Naive thymus-derived CD4-positive, alpha-beta T cell (primary cell): Measurements from ENCODE around the gene PEX5L. TPM values are rescaled to one million over a fixed set of nuclear protein-coding genes. Genes with fewer than 3 reads are reported as not detected.
"Not testable (repeated sequence)": the region's sequence is repeated elsewhere in the genome, so short reads cannot be mapped to it uniquely, and the experiment has no call there.

Experiments used
- ATAC-seq: fragments of 150-1000 bp; cut with Tn5 transposase; 2 replicates; pipeline ENCODE4 v1.10.0; 2021; ENCODE audit warnings: mild to moderate bottlenecking, moderate library complexity
- CTCF ChIA-PET: fragments of 350-600 bp; sonication (Branson Sonifier 250); formaldehyde crosslinking; loops from one replicate; lab custom pipeline; 2021; ENCODE audit warnings: antibody characterized with exemption; lab: Charles Lee
- POLR2A ChIA-PET: fragments of 350-600 bp; sonication (Branson Sonifier 250); formaldehyde crosslinking; loops from one replicate; lab custom pipeline; 2021; ENCODE audit warnings: antibody characterized with exemption, inconsistent platforms; lab: Charles Lee
- DNase-seq, 9 donors: peaks; one replicate each; pipeline versions ENCODE4 v3.0.0 to v3.0.0-alpha.2; 2020 to 2022; ENCODE audit warnings: mixed read lengths in 1 of 9
- H3K27ac ChIP-seq: one replicate; pipeline ENCODE4 v1.7.0; 2013; ENCODE audit warnings: mild to moderate bottlenecking, low read depth, low read length, moderate library complexity
- H3K27me3 ChIP-seq, 2 donors: one replicate each; pipeline ENCODE4 v1.7.0; 2013; ENCODE audit warnings: low read length in 2 of 2, mild to moderate bottlenecking in 2 of 2, moderate library complexity in 2 of 2; ENCODE audit not compliant: control insufficient read depth in 2 of 2, insufficient read depth in 2 of 2
- H3K36me3 ChIP-seq, 3 experiments: 1 replicate in 2 of 3; 2 replicates in 1 of 3; pipeline ENCODE4 v1.7.0; 2013; ENCODE audit warnings: low read length in 3 of 3, mild to moderate bottlenecking in 3 of 3, moderate library complexity in 1 of 3; ENCODE audit not compliant: insufficient read depth in 3 of 3, control insufficient read depth in 2 of 3
- H3K4me1 ChIP-seq, 2 donors: one replicate each; pipeline ENCODE4 v1.7.0; 2013; ENCODE audit warnings: low read length in 2 of 2, mild to moderate bottlenecking in 2 of 2, moderate library complexity in 1 of 2; ENCODE audit not compliant: control insufficient read depth in 2 of 2, insufficient read depth in 2 of 2
- H3K4me3 ChIP-seq: 2 replicates; pipeline ENCODE4 v1.7.0; 2013; ENCODE audit warnings: mild to moderate bottlenecking, low read length
- H3K9me3 ChIP-seq, 3 experiments: 1 replicate in 2 of 3; 2 replicates in 1 of 3; pipeline ENCODE4 v1.7.0; 2013; ENCODE audit warnings: low read length in 3 of 3; ENCODE audit not compliant: control insufficient read depth in 2 of 3
- H3K27ac Mint-ChIP-seq, 9 donors: one replicate each; pipeline ENCODE4 v1.8.0; 2020 to 2022; ENCODE audit warnings: mixed read lengths in 9 of 9, mild to moderate bottlenecking in 8 of 9, moderate library complexity in 5 of 9, inconsistent platforms in 2 of 9
- H3K27me3 Mint-ChIP-seq, 5 donors: one replicate each; pipeline ENCODE4 v1.8.0; 2021 to 2022; ENCODE audit warnings: mixed read lengths in 5 of 5, mild to moderate bottlenecking in 1 of 5
- H3K36me3 Mint-ChIP-seq, 5 donors: one replicate each; pipeline ENCODE4 v1.8.0; 2020 to 2022; ENCODE audit warnings: mixed read lengths in 5 of 5, mild to moderate bottlenecking in 3 of 5, inconsistent platforms in 1 of 5
- H3K4me1 Mint-ChIP-seq, 7 donors: one replicate each; pipeline ENCODE4 v1.8.0; 2020 to 2022; ENCODE audit warnings: mixed read lengths in 7 of 7, mild to moderate bottlenecking in 3 of 7, inconsistent platforms in 1 of 7
- H3K4me3 Mint-ChIP-seq, 10 donors: one replicate each; pipeline ENCODE4 v1.8.0; 2020 to 2022; ENCODE audit warnings: mild to moderate bottlenecking in 10 of 10, mixed read lengths in 10 of 10, moderate library complexity in 6 of 10, inconsistent platforms in 2 of 10
- H3K9me3 Mint-ChIP-seq, 11 donors: one replicate each; pipeline ENCODE4 v1.8.0; 2020 to 2022; ENCODE audit warnings: mixed read lengths in 11 of 11, mild to moderate bottlenecking in 4 of 11, inconsistent platforms in 1 of 11, moderate library complexity in 1 of 11
- intact Hi-C, 2 donors: fragments of 100-400 bp; cut with micrococcal nuclease; formaldehyde crosslinking; loops; one replicate each; pipeline ENCODE4 v1.15.1; 2023
- polyA plus RNA-seq, 2 donors: library from polyadenylated mRNA; unstranded; fragments of 300-500 nt; fragmentation: Illumina TruSeq; gene quantifications; one replicate each; pipeline ENCODE4 v1.2.3, GENCODE V29; 2021
- total RNA-seq, 6 experiments: library from RNA in 5 of 6; stranded (reverse) in 5 of 6; gene quantifications; 1 replicate in 5 of 6; 2 replicates in 1 of 6; pipeline ENCODE4 v1.2.3 and lab custom pipeline; 2021 to 2026

PEX5L gene
- total and polyA plus RNA-seq, 7 experiments from 2014 or later: 0.08 to 0.46 TPM; not detected in 5

- H3K27ac Mint-ChIP-seq: no peak overlapping the region
- H3K4me3 ChIP-seq: no peak overlapping the region
- ChIA-PET POLR2A (no interaction called here), CTCF (no interaction called here)
- H3K9me3 Mint-ChIP-seq: peaks cover 0 to 2% (median 0%) of the 10 kb centered on the region in 11 donors
- no peaks in the 10 kb centered on the region for H3K4me1 ChIP-seq
- no peaks in the 10 kb centered on the region for H3K9me3 ChIP-seq
- intact Hi-C loops: loop anchor here in 1 of 2 donors (5.0 kb wide), 1 partner anchor 91 kb away; no protein-coding TSS in a partner anchor
- no peak overlapping the region for H3K27ac ChIP-seq
- DNase-seq: no peak
- H3K27me3 Mint-ChIP-seq: no peaks in the 10 kb centered on the region
- H3K4me1 Mint-ChIP-seq: no peaks in the 10 kb centered on the region
- H3K36me3 Mint-ChIP-seq: no peaks in the 10 kb centered on the region
- no peaks in the 10 kb centered on the region for H3K36me3 ChIP-seq
- no peaks in the 10 kb centered on the region for H3K27me3 ChIP-seq
- H3K4me3 Mint-ChIP-seq: no peak overlapping the region
- ATAC-seq: no peak
These were observed 18.2 kb downstream of the PEX5L start for GRCh38 chr3:180018543-180018942.

- Mint-ChIP-seq H3K9me3 (peaks cover 0 to 2% (median 0%) of the 10 kb centered on the region in 11 donors), H3K27ac (no peak overlapping the region), H3K36me3 (no peaks in the 10 kb centered on the region), H3K4me1 (no peaks in the 10 kb centered on the region), H3K27me3 (no peaks in the 10 kb centered on the region), H3K4me3 (no peak overlapping the region)
- no peaks in the 10 kb centered on the region for H3K4me1 ChIP-seq
- no peak overlapping the region for H3K4me3 ChIP-seq
- DNase-seq (no peak), ATAC-seq (no peak)
- no peak overlapping the region for H3K27ac ChIP-seq
- intact Hi-C loops: loop anchor here in 1 of 2 donors (5.0 kb wide), 1 partner anchor 91 kb away; no protein-coding TSS in a partner anchor
- no peaks in the 10 kb centered on the region for H3K9me3 ChIP-seq
- ChIA-PET POLR2A (no interaction called here), CTCF (interaction anchor here (1.2 kb wide), 1 partner anchor 13 kb away, joined by 3 read pairs; no protein-coding TSS in a partner anchor)
- no peaks in the 10 kb centered on the region for H3K36me3 ChIP-seq
- H3K27me3 ChIP-seq: no peaks in the 10 kb centered on the region
These were observed 18.9 kb downstream of the PEX5L start for GRCh38 chr3:180017846-180018245.

- H3K4me3 ChIP-seq: no peak overlapping the region
- CTCF ChIA-PET: no interaction called here
- Mint-ChIP-seq H3K27ac (no peak overlapping the region), H3K36me3 (peaks cover 0 to 6% (median 0%) of the 10 kb centered on the region in 5 donors), H3K4me1 (no peaks in the 10 kb centered on the region), H3K27me3 (no peaks in the 10 kb centered on the region), H3K9me3 (peaks cover 4 to 28% (median 9%) of the 10 kb centered on the region in 11 donors), H3K4me3 (no peak overlapping the region)
- H3K9me3 ChIP-seq: peaks cover 0 to 14% (median 0%) of the 10 kb centered on the region in 3 experiments
- H3K27me3 ChIP-seq: no peaks in the 10 kb centered on the region
- H3K27ac ChIP-seq: no peak overlapping the region
- POLR2A ChIA-PET: no interaction called here
- intact Hi-C loops: no loop called here
- no peaks in the 10 kb centered on the region for H3K36me3 ChIP-seq
- ATAC-seq (no peak), DNase-seq (no peak)
- H3K4me1 ChIP-seq: no peaks in the 10 kb centered on the region
These were observed 24.8 kb downstream of the PEX5L start for GRCh38 chr3:180011927-180012326.

- CTCF ChIA-PET, H3K27me3 ChIP-seq, intact Hi-C loops, H3K36me3 ChIP-seq, H3K4me3 Mint-ChIP-seq, H3K4me1 Mint-ChIP-seq, H3K4me3 ChIP-seq, H3K27me3 Mint-ChIP-seq, ATAC-seq, H3K27ac ChIP-seq, POLR2A ChIA-PET, H3K36me3 Mint-ChIP-seq, H3K4me1 ChIP-seq, DNase-seq, H3K27ac Mint-ChIP-seq: not testable (repeated sequence)
- peaks cover 0 to 14% (median 0%) of the 10 kb centered on the region in 3 experiments for H3K9me3 ChIP-seq
- peaks cover 4 to 44% (median 12%) of the 10 kb centered on the region in 11 donors for H3K9me3 Mint-ChIP-seq
These were observed 28.4 kb downstream of the PEX5L start for GRCh38 chr3:180008318-180008717.

GRCh38 chr3:180004542-180004941 is 32.2 kb downstream of the PEX5L start:
- ATAC-seq: no peak
- Histone ChIP-seq H3K36me3 (no peaks in the 10 kb centered on the region), H3K4me1 (no peaks in the 10 kb centered on the region), H3K27me3 (no peaks in the 10 kb centered on the region), H3K9me3 (peaks cover 0 to 12% (median 0%) of the 10 kb centered on the region in 3 experiments), H3K27ac (no peak overlapping the region), H3K4me3 (no peak overlapping the region)
- intact Hi-C loops: no loop called here
- no peaks in the 10 kb centered on the region for H3K4me1 Mint-ChIP-seq
- POLR2A ChIA-PET: no interaction called here
- H3K4me3 Mint-ChIP-seq: no peak overlapping the region
- H3K9me3 Mint-ChIP-seq: peaks cover 4 to 37% (median 12%) of the 10 kb centered on the region in 11 donors
- H3K27me3 Mint-ChIP-seq: peaks cover 0 to 3% (median 0%) of the 10 kb centered on the region in 5 donors
- no peak overlapping the region for H3K27ac Mint-ChIP-seq
- no peak for DNase-seq
- H3K36me3 Mint-ChIP-seq: peaks cover 0 to 6% (median 0%) of the 10 kb centered on the region in 5 donors
- CTCF ChIA-PET: no interaction called here

GRCh38 chr3:180002006-180002405 is 34.7 kb downstream of the PEX5L start:
- no peaks in the 10 kb centered on the region for H3K4me1 ChIP-seq
- H3K27ac ChIP-seq: no peak overlapping the region
- no peak overlapping the region for H3K4me3 ChIP-seq
- ChIA-PET CTCF (no interaction called here), POLR2A (no interaction called here)
- H3K9me3 Mint-ChIP-seq: peaks cover 0 to 16% (median 5%) of the 10 kb centered on the region in 11 donors
- no peaks in the 10 kb centered on the region for H3K27me3 ChIP-seq
- DNase-seq: no peak
- H3K4me1 Mint-ChIP-seq: no peaks in the 10 kb centered on the region
- intact Hi-C loops: no loop called here
- no peak overlapping the region for H3K4me3 Mint-ChIP-seq
- no peaks in the 10 kb centered on the region for H3K36me3 ChIP-seq
- H3K9me3 ChIP-seq: no peaks in the 10 kb centered on the region
- no peak for ATAC-seq
- no peak overlapping the region for H3K27ac Mint-ChIP-seq
- H3K36me3 Mint-ChIP-seq: no peaks in the 10 kb centered on the region
- H3K27me3 Mint-ChIP-seq: peaks cover 0 to 3% (median 0%) of the 10 kb centered on the region in 5 donors

- intact Hi-C loops: no loop called here
- Mint-ChIP-seq H3K4me3 (no peak overlapping the region), H3K9me3 (peaks cover 0 to 5% (median 1%) of the 10 kb centered on the region in 11 donors), H3K36me3 (no peaks in the 10 kb centered on the region), H3K27ac (no peak overlapping the region), H3K27me3 (peaks cover 0 to 3% (median 0%) of the 10 kb centered on the region in 5 donors), H3K4me1 (no peaks in the 10 kb centered on the region)
- DNase-seq: no peak
- no peaks in the 10 kb centered on the region for H3K9me3 ChIP-seq
- no peak overlapping the region for H3K4me3 ChIP-seq
- H3K4me1 ChIP-seq: no peaks in the 10 kb centered on the region
- H3K27ac ChIP-seq: no peak overlapping the region
- ChIA-PET CTCF (no interaction called here), POLR2A (no interaction called here)
- no peak for ATAC-seq
- no peaks in the 10 kb centered on the region for H3K36me3 ChIP-seq
- no peaks in the 10 kb centered on the region for H3K27me3 ChIP-seq
These were observed 36.2 kb downstream of the PEX5L start for GRCh38 chr3:180000500-180000899.
